HPDE6-E6E7 (cell line): ENCODE data around the gene ATOH8.

ENCODE experiments used
- DNase-seq: peaks from one replicate; pipeline ENCODE4 v3.0.0; 2011; ENCODE audit warnings: missing footprints; ENCODE audit errors: extremely low spot score

Gene ATOH8

DNA sequence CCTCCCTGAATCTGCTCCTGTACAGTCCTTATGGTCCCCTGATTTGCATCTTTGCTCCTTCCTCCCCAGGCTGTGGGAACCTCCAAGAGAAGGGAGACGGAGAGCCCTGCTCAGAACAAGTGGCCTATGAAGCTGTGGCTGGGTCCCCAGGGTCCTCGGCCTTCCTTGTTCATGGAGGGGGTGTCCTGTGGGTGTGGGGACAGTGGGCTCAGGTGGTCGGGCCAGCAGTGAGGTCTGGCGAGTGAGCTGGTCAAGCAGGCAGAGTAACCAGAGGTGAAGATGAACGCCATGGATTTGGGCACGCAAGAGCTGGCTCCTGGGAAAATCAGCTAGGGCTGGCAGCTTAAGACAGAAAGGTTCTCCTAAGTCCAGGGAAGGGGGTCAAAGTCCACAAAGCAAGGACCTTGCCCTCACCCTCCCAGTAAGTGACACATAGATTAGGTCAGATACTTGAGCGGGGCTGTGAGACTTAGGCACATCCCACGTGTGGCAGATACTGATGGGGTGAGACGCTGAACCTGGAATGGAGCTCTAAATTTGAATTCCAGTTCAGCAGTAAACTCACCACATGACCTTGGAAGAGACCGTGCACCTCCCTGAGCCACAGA is 34.8 kb upstream of the ATOH8 start:
- DNase-seq: no peak

DNA sequence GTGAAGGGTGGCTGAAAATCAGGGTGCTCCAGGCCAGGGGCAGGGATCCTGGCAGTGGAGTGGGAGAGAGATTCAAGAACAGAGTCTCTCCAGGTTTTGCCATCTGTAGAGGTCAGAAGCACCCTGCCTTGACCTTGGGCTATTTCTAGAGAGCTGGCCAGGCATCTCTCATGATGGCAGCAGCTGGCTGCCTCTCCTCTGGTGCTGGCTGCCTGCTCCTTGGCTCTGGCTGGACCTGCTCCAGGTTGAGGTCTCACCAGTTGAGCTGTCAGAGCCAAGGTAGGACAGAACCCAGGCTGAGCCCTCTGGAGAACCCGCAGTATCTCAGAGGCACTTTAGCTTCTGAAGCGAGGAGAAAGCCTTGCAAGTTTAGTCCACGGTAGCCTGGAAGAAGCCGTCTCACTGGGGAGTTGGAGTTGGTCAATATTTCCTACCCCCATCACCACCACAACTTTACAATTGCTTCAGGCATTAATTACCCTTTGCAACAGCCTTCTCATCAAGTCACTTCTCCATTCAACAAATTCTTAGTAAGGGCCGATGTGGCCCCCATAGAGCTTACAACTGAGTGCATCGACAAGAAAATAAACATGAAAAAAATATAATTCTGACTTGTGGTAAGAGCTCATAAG is 34.1 kb upstream of the ATOH8 start:
- no peak for DNase-seq

DNA sequence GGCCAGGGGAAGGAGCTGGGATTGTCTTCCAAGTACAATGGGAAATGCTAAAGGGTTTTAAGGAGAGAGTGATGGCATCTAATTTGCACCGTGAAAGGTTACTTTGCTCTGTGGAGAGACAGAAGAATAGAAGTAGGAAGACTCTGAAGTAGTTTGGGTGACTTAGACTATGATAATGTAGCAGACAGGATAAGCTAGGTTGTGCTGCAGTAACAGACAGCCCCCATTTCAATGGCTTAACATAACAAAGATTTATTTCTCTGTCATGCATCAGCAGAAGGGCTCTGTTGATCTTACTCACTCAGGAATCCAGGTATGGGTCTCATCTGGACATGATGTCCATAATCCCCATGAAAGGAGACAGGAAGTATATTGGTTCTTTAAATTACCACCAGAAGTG is 33.3 kb upstream of the ATOH8 start:
- no peak for DNase-seq

DNA sequence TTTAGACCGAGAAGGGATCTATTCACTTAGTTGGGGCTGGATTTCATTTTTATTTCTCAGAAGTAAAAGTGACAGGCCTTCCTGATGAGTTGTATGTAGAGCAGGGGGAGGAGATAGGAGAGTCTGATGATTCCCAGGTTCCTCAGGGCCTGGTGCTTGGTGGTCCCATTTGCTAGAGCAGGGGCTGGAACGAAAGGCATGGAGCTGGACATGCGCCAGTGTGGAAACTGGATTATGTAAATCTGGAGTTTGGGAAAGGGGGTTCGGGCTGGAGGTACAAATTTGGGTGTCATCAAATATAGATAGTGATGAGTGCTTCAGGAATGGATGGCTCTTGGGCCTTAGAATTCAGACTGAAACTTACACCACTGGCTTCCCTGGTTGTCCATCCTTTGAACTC is 32.1 kb upstream of the ATOH8 start:
- DNase-seq: no peak

DNA sequence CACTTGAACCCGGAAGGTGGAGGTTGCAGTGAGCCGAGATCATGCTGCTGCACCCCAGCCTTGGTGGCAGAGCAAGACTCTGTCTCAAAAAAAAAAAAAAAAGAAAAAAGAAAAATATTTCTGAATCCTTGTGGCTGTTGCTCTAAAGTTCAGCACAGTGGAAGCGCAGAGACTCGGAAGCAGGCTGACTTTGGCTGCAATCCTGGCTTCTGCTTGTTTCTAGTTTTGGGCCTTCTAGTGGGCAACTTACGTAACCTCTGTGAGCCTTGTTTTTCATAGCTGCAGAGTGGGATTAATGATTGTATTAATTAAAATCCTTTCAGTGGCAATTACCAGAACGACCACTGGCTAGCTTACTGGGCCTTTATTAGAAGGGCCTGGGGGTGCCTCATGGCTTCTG is 31.3 kb upstream of the ATOH8 start:
- DNase-seq: no peak

DNA sequence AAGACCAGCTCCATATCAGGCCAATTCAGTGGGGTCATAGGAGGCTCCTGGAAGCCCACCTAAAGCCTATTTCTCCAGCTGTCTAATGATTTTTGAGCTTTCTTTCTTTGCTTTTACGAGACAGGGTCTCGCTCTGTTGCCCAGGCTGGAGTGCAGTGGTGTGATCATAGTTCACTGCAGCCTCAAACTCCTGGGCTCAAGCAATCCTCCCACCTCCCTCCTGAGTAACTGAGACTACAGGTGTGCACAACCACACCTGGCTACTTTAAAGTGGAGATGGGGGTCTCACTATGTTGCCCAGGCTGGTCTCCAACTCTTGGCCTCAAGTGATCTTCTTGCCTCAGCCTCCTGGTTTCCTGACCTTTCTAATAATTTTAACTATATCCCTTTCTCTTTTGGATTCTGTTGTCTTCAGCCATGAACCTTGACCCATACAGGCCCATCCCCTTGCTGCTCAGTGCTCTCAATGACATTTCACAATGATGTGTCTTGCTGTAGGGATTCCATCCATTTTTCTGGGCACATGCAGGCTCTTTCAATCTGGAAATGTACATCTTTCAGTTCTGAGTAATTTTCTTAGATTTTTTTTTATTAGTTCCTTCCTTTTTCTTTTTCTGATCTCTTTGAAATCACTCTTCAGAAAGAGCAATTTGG is 30.0 kb upstream of the ATOH8 start:
- DNase-seq: no peak

DNA sequence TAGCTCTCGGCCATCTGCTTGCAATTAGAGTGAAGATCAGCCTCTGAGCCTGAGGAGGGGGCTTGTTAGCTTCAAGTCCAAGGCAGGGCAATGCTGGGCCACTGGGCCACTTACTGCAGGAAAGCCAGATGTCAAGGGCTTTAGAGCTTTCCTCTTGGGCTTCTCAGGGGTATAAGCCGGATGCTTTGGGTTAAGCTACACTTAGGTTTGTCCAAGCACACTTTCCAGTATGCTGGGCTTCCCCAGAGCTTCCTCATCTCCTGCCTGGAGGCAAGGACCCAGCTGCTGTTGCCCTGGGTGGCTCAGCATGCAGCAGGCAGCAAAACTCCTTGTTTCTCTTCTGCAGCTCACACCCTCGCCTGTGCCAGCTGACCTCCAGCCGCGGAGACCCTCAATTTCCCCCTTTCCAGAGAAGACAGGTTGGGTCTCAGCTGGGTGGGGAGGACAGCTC is 29.0 kb upstream of the ATOH8 start:
- no peak for DNase-seq

DNA sequence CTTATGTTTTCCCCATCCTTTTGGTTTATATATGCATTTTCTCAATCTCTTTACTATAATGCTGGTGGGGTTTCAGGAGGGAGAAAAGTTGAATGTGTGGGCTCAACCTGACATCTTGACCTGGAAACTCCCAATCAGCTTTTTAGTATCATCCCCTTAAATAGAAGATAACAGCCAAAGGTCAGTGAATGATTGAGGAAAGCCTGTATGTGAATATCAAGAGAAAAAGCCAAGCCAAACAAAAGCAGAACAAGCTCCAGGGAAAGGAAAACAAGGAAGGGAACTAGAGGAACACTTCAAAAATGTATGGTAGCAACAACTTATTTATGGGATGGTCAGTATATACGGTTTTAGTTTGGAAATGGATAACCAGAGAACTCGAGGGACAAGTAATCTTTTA is 28.3 kb upstream of the ATOH8 start:
- no peak for DNase-seq

DNA sequence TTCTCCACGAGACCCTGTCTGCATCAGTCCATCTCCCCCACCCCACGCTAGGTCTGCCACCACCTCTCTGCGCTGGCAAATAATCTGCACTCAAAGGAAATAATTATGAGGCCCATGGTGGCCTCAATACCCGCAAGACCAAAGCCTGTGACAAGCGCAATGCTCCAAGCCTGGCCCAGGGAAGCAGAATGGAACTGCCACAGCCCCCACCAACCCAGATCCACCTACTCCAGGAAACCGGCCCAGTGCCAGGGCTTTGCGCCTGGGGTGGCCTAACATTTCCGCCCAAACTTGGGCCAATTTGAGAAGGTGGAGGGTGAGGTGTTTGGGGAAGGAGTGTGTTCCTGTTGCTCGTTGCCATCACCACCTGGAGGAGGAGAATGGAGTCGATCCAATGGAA is 26.0 kb upstream of the ATOH8 start:
- no peak for DNase-seq

DNA sequence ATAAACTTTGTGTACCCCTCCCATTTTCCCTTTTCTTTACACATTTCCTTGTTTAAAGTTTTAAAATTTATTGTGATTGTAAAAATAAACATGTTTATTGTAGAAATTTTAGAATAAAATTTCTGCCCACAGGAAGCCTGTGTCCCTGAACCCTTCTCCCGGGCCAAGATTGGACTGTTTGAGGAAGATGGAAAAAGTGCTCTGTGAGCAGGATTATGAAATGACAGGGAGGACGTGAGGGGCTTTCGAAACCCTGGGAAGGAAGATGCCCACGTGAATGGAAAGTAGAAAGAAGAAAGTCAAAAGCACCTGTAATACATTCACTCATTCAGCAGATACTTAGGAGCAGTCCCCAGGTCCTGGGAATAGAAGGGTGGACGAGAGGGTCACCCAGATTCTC is 25.4 kb upstream of the ATOH8 start:
- DNase-seq: no peak

DNA sequence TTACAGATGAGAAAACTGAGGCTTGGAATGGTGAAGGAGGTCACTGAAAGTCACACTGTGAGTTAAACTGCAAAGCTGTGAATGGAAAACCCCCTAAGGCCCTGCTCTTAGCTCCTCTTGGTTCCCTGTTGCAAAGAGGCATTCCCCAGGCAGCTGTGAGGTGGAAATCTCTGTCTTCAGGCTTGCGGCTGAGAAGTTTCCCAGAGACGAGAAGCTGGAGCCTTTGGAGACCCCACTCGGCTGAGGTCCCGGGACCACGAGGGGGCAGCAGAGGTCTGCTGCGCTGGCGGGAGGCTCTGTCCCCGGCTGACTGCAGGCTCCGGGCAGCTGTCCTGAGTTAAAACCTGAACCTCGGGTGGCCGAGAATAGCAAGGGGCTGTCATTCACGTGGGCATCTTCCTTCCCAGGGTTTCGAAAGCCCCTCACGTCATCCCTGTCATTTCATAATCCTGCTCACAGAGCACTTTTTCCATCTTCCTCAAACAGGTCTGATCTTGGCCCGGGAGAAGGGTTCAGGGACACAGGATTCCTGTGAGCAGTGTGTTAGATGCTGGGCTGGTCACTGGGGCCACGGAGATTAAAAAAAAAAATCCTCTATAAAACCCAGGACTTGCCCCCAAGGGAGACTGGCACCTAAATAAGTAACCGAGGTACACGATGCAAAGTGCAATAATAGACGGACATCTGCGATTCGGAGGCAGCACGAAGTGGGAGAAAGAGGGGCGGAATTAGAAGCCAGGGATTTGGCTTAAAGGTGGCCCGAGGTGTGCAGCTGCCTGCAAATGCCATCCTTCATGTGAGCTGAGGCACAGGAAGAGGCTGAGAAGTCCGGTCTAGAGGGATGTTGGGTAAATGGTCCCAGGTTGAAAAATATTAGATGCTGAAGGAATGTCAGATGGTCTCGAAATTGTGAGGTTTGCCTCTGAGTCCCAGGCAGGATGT is 24.6 kb upstream of the ATOH8 start:
- peak; percentile 82 for DNase-seq

DNA sequence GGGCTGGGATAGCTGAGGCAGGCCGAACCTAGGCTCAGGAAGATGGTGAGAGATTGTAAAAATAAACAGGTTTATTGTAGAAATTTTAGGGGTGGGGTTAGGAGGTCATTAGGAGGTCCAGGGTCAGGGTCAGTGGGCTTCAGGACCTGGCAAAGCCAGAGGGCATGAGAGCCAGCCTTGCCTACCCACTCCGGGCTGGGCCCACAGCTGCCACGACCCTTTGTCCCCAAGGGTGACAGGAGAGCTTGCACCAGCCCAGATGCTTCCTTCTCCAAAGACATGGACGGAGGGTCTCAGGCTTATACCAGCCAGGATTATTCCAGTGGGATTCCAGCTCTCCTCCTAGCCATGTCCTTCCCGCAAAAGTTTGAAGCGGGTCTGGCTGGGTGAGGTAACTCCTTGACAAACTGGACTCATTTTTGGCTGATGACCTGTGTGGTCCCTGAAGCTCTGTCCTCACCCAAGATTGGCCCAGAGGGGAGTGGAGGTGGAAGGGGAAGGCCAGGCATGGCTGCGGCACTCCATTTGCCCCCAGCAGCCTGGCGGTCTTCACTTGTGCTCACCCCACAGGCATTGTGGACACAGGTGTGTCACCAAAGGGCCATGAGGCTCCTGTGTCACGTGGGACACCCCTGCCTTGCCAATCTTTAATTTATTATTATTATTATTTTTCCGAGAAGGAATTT is 23.8 kb upstream of the ATOH8 start:
- DNase-seq: no peak

DNA sequence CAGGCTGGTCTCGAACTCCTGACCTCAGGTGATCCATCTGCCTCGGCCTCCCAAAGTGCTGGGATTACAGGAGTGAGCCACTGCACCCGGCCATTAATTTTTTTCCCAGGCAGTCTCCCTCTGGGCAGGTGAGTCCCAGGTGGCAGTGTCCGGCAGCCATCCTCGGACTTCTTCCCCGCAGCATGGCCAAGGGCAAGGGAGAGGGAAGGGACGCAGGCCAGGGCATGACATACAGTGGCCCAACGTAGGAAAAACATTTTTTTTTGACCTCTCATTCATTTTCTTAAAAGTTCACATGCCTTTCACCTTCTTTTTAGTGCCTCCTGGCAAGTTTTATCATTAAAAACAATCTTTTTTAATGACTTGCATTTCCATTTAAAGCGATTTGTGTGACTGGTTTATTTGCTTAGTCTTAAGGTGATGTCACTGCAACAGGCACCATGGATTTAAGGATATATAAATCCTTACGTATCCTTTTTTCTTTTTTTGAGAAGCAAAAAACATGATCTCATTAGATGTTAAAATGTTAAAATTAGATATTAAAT is 23.0 kb upstream of the ATOH8 start:
- no peak for DNase-seq

DNA sequence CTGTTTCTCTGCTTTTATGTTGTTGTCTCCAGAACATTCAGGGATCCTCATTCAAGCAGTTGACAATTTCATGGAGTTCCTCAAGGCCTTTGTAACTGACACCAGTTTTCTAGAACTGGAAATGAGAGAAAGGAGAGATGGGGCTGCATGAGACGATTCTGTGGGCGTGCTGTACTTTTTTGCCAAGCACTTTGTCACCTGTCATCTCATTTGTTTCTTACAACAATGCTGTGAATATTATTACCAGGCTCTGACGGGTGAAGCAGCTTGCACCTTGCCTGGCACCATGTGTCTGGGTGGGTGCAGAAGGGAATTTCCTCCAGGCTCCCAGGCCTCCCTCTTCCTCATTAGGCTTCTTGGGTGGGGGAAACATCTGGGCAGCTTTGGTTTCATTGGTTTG is 22.2 kb upstream of the ATOH8 start:
- no peak for DNase-seq

DNA sequence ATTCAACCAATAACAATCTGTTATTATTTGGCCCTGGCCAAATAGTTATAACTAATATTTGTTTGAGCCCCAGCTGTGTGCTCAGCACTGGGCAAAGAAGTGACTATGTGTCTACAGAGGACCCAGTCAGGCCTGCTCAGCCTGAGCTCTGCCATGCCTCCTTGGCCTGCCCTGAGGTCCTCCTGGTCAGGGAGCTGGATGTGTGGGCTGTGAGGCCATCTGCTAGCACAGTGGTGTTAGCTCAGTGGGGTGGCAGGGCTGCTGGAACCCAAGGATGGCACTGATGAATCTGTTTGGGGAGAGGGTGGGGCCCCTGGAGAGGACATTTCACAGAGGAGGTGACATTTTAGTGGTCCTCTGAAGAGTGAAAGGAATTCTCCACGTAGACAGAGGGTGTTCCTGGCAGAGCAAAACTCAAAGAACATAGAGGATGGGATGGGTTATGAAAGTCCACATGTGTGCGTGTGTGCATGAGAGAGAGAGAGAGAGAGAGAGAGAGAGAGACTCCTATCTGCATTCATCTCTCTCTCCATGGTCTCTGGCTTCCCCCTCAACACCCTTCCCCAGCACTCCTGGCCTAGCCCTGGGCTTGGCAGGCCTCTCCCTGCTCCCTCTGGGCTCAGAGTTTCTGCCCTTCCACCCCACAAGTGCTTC is 21.2 kb upstream of the ATOH8 start:
- DNase-seq: no peak

DNA sequence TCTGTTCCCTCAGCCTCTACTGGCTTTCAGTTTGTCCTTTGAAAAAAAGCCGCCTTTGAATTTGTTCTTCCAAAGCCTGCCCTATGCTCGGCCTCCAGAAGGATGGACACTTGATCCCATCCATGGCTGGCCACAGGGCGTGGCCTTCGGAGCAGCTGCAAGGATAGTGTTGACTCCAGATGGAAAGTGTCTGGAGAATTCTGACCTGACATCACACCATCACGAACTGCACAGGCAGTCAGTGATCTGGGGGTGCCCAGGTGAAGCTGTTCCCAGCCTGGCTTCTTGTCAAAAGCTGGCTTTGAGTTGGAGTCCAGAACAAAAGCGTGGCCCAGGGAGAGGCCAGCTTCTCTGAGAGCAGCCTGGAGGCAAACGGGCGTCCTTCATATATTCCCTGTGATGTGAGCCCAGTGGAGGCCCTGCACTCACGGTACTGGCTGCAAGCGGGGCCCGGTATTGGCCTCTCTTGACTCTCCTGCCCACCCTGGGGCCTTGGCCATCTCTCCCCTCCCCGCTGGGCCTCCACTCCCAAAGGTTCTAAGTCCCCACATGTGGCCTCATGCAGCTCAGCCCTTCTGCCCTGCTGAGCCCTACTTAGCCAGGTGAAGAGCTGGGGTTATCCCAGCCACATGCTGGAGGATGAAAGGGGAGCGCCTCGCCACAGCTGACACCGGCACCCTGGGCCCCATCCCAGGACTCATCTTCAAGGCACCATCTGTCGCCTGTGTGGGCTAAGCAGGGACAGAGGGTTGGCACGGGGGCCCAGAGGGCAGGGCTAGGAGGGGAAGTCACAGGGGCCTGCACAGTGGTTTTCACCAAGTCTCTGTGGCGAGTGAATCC is 20.4 kb upstream of the ATOH8 start:
- no peak for DNase-seq

DNA sequence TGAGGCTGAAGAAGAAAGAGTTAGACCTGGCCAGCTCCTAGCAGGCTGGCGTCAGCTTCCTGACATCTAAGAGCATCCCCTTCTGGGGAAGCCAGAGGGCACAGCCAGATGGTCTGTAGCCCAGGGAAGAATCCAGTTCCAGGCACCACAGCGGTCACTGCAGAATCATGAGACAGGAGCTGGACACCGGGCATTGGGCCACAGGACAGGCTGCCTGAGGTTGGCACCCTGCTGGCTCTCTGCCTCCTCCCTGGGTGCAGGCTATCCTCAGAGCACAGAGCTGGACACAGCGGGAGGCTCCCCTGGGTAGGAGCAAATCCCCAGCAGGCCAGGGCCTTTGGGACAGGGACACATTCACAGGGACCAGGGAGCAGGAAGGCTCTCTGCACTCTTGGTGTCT is 19.8 kb upstream of the ATOH8 start:
- no peak for DNase-seq

DNA sequence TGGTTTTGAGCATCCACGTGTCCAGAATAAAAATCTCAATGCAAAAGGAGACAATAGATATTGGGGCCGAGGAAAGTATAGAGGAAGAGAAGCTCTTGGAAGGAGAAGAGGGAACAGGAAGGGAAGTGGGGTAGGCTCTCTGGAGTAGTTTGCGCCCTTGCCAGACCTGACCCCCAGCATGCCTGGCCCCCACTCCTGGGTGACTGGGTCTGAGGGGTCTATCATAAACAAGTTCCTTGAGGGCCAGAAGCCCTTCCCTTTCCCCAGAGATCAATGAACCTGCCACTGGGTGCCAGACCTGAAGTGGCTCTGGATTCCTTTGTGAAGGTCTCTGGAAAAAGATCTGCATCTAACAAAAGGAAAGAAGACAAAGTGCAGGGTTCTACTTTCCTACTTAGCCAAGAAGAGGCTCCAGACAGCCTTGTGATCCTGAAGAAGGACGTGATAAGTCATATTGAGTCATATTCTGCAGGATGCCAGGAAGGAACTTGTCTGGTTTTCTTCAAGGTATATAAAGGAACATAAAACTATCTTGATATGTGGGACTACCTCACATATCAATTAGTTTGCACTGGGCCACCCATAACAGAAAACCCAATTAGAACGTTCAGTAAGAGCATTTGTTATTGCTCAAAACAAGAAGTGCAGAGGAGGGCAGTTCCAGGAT is 18.7 kb upstream of the ATOH8 start:
- DNase-seq: no peak

DNA sequence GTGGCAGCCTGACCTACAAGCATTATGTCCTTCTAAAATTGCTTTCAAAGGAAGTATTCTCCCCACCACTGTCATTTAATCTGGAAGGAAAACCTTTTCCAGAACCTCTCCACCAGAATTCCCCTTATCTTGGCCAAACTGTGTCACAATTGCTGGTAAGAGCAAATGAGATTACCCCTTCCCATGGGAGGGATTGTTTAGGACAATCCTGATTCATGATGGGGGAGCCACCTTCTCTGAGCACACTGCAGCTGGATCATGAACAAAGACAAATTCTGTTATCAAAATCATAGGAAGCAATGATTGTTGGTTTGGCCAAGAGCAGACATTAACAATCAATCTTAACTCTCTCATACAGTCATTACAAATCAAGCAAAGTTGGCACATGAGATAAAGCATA is 18.1 kb upstream of the ATOH8 start:
- no peak for DNase-seq
